ENCODE results near the gene RTN4R. TPM values are rescaled to one million over a fixed set of nuclear protein-coding genes. Genes with fewer than 3 reads are reported as not detected.

RTN4R gene
- total RNA-seq, 4 donors from 2014 or later: 0.29 to 0.75 TPM; not detected in 2

- DNase-seq (no peak), ATAC-seq (no peak)
- in situ Hi-C loops (cut with MboI; ENCODE audit: low sequenced_read_pairs in 4 of 4): no loop called here
- no peak overlapping the region for H3K4me3 ChIP-seq
- no peaks in the 10 kb centered on the region for H3K27me3 ChIP-seq
- no peak overlapping the region for H3K27ac ChIP-seq
- TF ChIP-seq CTCF (IDR thresholded peaks at IDR 0.05 in 4 of 5, conservative IDR thresholded peaks at IDR 0.05 in 1 of 5) (no peak), POLR2A (IDR thresholded peaks at IDR 0.05) (no peak)
- H3K9me3 ChIP-seq: no peaks in the 10 kb centered on the region
- H3K36me3 ChIP-seq: no peaks in the 10 kb centered on the region
- intact Hi-C loops (cut with DNase I; ENCODE audit: low total_unique reads): no loop called here
- H3K4me1 ChIP-seq: peaks cover 4 to 24% of the 10 kb centered on the region in 2 donors
These were observed 43.9 kb downstream of the RTN4R start for GRCh38 chr22:20224256-20224626.

- H3K27ac ChIP-seq: no peak overlapping the region
- in situ Hi-C loops (cut with MboI; ENCODE audit: low sequenced_read_pairs in 4 of 4): no loop called here
- intact Hi-C loops (cut with DNase I; ENCODE audit: low total_unique reads): no loop called here
- no peak for TF ChIP-seq CTCF (IDR thresholded peaks at IDR 0.05 in 4 of 5, conservative IDR thresholded peaks at IDR 0.05 in 1 of 5)
- TF ChIP-seq POLR2A (IDR thresholded peaks at IDR 0.05): no peak
- no peaks in the 10 kb centered on the region for H3K9me3 ChIP-seq
- ATAC-seq (no peak), DNase-seq (no peak)
- H3K4me1 ChIP-seq: peaks cover 4 to 24% of the 10 kb centered on the region in 2 donors
- H3K27me3 ChIP-seq: no peaks in the 10 kb centered on the region
- no peak overlapping the region for H3K4me3 ChIP-seq
- H3K36me3 ChIP-seq: no peaks in the 10 kb centered on the region
These were observed 44.5 kb downstream of the RTN4R start for GRCh38 chr22:20223421-20224255.

GRCh38 chr22:20222764-20223420 is 45.2 kb downstream of the RTN4R start:
- in situ Hi-C loops (cut with MboI; ENCODE audit: low sequenced_read_pairs in 4 of 4) (no loop called here), intact Hi-C loops (cut with DNase I; ENCODE audit: low total_unique reads) (no loop called here)
- no peak for TF ChIP-seq CTCF (IDR thresholded peaks at IDR 0.05 in 4 of 5, conservative IDR thresholded peaks at IDR 0.05 in 1 of 5)
- no peak for TF ChIP-seq POLR2A (IDR thresholded peaks at IDR 0.05)
- H3K4me3 ChIP-seq: no peak overlapping the region
- DNase-seq (no peak), ATAC-seq (no peak)
- no peaks in the 10 kb centered on the region for H3K9me3 ChIP-seq
- H3K36me3 ChIP-seq: no peaks in the 10 kb centered on the region
- peaks cover 4 to 24% of the 10 kb centered on the region in 2 donors for H3K4me1 ChIP-seq
- H3K27me3 ChIP-seq: no peaks in the 10 kb centered on the region
- H3K27ac ChIP-seq: peak overlapping the region in 1 of 4 donors; percentile 21

GRCh38 chr22:20221421-20222340 is 46.4 kb downstream of the RTN4R start:
- TF ChIP-seq CTCF (IDR thresholded peaks at IDR 0.05 in 4 of 5, conservative IDR thresholded peaks at IDR 0.05 in 1 of 5): no peak
- no peak for TF ChIP-seq POLR2A (IDR thresholded peaks at IDR 0.05)
- Histone ChIP-seq H3K4me1 (peaks cover 4 to 24% of the 10 kb centered on the region in 2 donors), H3K9me3 (no peaks in the 10 kb centered on the region), H3K36me3 (no peaks in the 10 kb centered on the region), H3K27ac (peak overlapping the region in 1 of 4 donors; percentile 21), H3K4me3 (no peak overlapping the region), H3K27me3 (no peaks in the 10 kb centered on the region)
- intact Hi-C loops (cut with DNase I; ENCODE audit: low total_unique reads): no loop called here
- in situ Hi-C loops (cut with MboI; ENCODE audit: low sequenced_read_pairs in 4 of 4): no loop called here
- DNase-seq (peak in 1 of 2 donors; percentile 52), ATAC-seq (peak in 1 of 2 donors; percentile 68)
